GM12875 (cell line): ENCODE results near the gene TMEM184A.

Experiments used
- H3K4me3 ChIP-seq: one replicate; pipeline ENCODE4 v1.5.1; 2011; ENCODE audit warnings: low read depth, low read length, control low read depth
- TF ChIP-seq, protein P1 (sequence below): IDR thresholded peaks from 2 replicates; pipeline ENCODE4 v1.5.1; 2011; ENCODE audit warnings: low read depth, mild to moderate bottlenecking, control low read depth, inconsistent platforms, low read length, moderate library complexity, borderline replicate concordance; ENCODE audit not compliant: insufficient read depth

The TMEM184A gene

DNA sequence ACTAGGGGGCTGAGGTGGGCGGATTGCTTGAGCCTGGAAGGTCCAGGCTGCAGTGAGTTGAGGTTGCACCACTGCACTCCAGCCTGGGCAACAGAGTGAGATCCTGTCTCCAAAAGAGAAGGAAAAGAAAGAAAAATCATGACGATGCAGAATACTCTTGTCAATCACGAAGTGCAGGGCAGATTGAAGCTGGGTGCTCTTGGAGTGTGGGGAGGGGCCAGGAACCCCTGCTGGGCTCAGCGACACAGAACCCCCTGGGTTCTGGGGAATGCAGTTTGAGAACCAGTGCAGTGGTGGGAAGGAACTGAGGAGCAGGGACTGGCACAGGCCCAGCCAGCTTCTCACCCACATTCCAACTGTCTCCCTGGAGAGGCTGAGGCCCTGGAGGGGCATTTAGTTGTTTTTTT, 41.0 kb downstream of the TMEM184A start:
- no peak overlapping the region for H3K4me3 ChIP-seq
- TF ChIP-seq, protein P1, sequence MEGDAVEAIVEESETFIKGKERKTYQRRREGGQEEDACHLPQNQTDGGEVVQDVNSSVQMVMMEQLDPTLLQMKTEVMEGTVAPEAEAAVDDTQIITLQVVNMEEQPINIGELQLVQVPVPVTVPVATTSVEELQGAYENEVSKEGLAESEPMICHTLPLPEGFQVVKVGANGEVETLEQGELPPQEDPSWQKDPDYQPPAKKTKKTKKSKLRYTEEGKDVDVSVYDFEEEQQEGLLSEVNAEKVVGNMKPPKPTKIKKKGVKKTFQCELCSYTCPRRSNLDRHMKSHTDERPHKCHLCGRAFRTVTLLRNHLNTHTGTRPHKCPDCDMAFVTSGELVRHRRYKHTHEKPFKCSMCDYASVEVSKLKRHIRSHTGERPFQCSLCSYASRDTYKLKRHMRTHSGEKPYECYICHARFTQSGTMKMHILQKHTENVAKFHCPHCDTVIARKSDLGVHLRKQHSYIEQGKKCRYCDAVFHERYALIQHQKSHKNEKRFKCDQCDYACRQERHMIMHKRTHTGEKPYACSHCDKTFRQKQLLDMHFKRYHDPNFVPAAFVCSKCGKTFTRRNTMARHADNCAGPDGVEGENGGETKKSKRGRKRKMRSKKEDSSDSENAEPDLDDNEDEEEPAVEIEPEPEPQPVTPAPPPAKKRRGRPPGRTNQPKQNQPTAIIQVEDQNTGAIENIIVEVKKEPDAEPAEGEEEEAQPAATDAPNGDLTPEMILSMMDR, result no peak

GRCh38 chr7:1514407-1514806, 41.6 kb downstream of the TMEM184A start:
- H3K4me3 ChIP-seq, result no peak overlapping the region
- TF ChIP-seq, protein P1, result no peak

GRCh38 chr7:1513657-1514095, 42.3 kb downstream of the TMEM184A start:
- H3K4me3 ChIP-seq, result no peak overlapping the region
- TF ChIP-seq, protein P1, result no peak

- TF ChIP-seq, protein P1, result no peak
- no peak overlapping the region for H3K4me3 ChIP-seq
These were observed 43.0 kb downstream of the TMEM184A start for GRCh38 chr7:1512781-1513656.

DNA sequence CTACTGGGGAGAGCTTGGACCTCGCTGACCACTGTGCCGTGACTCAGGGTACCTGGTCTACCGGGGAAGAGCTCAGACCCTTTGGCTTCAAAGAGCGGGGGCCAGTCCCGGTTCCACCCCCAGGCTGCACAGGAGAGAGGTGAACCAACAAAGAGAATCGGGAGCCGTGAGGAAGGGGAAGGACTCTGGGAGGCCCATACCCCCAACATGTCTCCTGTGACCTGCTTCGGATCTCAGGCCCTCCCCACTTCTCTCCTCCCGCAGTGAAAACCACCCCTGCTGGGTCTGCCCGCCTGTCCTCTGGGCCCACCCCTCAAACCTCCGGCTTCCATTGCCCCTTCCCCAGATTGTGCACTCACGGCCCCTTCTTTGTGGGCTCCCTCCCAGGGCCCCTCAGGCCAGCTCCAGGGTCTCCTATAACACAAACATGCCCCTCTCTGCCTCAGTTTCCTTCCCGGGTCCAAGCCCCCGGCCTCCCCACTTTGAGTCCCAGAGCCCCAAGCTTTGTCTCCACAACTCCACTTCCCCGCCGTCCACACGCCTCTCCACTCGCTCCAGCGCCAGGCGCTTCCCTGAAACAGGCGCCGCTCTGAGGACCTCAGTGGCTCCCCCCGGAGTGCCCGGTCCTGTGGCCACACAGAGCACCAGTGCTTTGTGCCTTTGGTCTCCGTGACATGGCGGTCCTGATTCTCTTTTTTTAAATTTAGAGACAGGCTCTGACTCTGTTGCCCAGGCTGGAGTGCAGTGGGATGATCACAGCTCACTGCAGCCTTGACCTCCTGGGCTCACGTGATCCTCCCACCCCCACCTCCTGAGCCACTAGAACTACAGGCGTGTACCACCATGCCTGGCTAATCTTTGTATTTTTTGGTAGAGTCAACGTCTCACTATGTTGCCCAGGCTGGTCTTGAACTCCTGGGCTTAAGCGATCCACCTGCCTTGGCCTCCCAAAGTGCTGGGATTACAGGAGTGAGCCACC, 44.3 kb downstream of the TMEM184A start:
- TF ChIP-seq, protein P1, result no peak
- H3K4me3 ChIP-seq, result no peak overlapping the region

- TF ChIP-seq, protein P1, result no peak
These were observed 45.2 kb downstream of the TMEM184A start for GRCh38 chr7:1510780-1511154.

More at GRCh38 chr7:1510780-1511154, 45.2 kb downstream of the TMEM184A start:
- no peak overlapping the region for H3K4me3 ChIP-seq
